DND-41 (cell line): ENCODE data around the gene EIF4E1B.

Source experiments
- EZH2 ChIP-seq: IDR thresholded peaks from 3 replicates; pipeline ENCODE4 v1.6.1; 2012; ENCODE audit warnings: borderline replicate concordance, low read depth, mild to moderate bottlenecking, moderate library complexity, low read length, inconsistent platforms; ENCODE audit not compliant: severe bottlenecking
- TF ChIP-seq, protein P1 (sequence below): IDR thresholded peaks from 2 replicates; pipeline ENCODE4 v1.5.1; 2012; ENCODE audit warnings: borderline replicate concordance, low read length, moderate library complexity, mild to moderate bottlenecking; ENCODE audit not compliant: poor library complexity, severe bottlenecking; ENCODE audit errors: extremely low read depth

DNA sequence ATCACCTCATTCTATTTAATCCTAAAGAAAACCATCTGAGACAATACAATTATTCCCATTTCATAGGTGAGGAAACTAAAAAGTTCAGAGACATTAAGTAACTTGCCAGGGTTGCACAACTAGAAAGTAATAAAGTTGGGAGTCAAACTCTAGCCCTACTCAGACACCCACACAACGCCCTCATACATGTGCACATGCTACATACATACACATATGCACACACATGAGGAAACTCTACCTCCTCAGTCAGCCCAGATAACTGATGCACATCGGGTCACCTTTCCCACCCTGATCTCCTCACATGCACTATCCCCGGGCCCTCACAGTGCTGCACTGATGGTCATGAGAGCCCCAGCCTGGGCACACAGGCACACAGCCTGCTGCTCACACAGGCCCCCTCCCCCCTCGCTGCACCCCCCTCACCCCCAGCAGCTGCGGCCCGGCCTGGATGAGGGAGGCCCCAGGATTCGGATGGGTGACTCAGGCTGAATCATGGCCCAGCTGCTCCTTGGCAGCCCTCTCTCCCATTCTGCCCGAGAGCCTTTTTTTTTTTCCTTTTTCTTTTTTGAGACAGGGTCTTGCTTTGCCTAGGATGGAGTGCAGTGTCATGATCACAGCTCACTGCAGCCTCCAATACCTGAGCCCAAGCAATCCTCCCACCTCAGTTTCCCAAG lies 15.5 kb upstream of the EIF4E1B start:
- TF ChIP-seq, protein P1, sequence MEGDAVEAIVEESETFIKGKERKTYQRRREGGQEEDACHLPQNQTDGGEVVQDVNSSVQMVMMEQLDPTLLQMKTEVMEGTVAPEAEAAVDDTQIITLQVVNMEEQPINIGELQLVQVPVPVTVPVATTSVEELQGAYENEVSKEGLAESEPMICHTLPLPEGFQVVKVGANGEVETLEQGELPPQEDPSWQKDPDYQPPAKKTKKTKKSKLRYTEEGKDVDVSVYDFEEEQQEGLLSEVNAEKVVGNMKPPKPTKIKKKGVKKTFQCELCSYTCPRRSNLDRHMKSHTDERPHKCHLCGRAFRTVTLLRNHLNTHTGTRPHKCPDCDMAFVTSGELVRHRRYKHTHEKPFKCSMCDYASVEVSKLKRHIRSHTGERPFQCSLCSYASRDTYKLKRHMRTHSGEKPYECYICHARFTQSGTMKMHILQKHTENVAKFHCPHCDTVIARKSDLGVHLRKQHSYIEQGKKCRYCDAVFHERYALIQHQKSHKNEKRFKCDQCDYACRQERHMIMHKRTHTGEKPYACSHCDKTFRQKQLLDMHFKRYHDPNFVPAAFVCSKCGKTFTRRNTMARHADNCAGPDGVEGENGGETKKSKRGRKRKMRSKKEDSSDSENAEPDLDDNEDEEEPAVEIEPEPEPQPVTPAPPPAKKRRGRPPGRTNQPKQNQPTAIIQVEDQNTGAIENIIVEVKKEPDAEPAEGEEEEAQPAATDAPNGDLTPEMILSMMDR = no peak
- no peak for TF ChIP-seq EZH2
